ENCODE results near the gene CNTN4.

CNTN4 gene

DNA sequence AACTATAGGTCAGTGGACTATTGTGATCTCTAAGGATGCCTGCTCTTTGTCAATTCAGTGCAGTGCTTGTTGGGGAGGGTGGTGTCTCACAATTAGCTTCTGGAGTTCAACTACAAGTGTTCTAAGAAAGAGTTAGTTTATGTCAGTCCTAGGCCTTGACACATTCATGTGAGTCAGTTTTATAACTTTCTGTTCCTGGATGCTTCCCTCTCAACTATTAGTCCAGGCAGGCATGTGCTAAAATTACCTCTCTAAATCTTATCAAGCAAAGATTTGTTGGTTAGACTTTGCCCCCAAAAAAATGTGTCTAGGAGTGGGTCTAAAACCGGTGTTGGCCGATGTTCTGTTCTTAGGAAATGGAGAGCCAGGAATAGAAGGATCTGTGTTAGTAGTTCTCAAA, 633.2 kb downstream of the CNTN4 start:
- Histone ChIP-seq H3K4me1 (ENCODE audit: insufficient read depth, low read length, severe bottlenecking) (no peaks in the 10 kb centered on the region), H3K27ac (ENCODE audit: low read depth, low read length, poor library complexity, severe bottlenecking) (no peak overlapping the region), H2AFZ (ENCODE audit: low read length) (no peak overlapping the region), H3K9ac (ENCODE audit: low read length) (no peak overlapping the region), H3K9me2 (ENCODE audit: low read depth, low read length) (no peaks in the 10 kb centered on the region), H3K27me3 (ENCODE audit: insufficient read depth, low read length) (no peaks in the 10 kb centered on the region), H4K20me1 (ENCODE audit: insufficient read depth, low read length) (no peaks in the 10 kb centered on the region), H3F3A (ENCODE audit: insufficient read depth, low read length) (no peaks in the 10 kb centered on the region), H3K4me3 (ENCODE audit: low read depth, low read length, poor library complexity, severe bottlenecking) (no peak overlapping the region), H3K79me2 (ENCODE audit: insufficient read depth, low read length) (no peaks in the 10 kb centered on the region), H3K9me3 (ENCODE audit: low read length) (no peaks in the 10 kb centered on the region), H3K36me3 (ENCODE audit: insufficient read depth, low read length) (no peaks in the 10 kb centered on the region), H3K4me2 (ENCODE audit: low read length) (no peak overlapping the region)
- TF ChIP-seq, protein P1, sequence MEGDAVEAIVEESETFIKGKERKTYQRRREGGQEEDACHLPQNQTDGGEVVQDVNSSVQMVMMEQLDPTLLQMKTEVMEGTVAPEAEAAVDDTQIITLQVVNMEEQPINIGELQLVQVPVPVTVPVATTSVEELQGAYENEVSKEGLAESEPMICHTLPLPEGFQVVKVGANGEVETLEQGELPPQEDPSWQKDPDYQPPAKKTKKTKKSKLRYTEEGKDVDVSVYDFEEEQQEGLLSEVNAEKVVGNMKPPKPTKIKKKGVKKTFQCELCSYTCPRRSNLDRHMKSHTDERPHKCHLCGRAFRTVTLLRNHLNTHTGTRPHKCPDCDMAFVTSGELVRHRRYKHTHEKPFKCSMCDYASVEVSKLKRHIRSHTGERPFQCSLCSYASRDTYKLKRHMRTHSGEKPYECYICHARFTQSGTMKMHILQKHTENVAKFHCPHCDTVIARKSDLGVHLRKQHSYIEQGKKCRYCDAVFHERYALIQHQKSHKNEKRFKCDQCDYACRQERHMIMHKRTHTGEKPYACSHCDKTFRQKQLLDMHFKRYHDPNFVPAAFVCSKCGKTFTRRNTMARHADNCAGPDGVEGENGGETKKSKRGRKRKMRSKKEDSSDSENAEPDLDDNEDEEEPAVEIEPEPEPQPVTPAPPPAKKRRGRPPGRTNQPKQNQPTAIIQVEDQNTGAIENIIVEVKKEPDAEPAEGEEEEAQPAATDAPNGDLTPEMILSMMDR (IDR thresholded peaks at IDR 0.05; ENCODE audit: low read length), result no peak
- no peak for TF ChIP-seq EZH2 (IDR thresholded peaks at IDR 0.05; ENCODE audit: borderline replicate concordance, low read length)

DNA sequence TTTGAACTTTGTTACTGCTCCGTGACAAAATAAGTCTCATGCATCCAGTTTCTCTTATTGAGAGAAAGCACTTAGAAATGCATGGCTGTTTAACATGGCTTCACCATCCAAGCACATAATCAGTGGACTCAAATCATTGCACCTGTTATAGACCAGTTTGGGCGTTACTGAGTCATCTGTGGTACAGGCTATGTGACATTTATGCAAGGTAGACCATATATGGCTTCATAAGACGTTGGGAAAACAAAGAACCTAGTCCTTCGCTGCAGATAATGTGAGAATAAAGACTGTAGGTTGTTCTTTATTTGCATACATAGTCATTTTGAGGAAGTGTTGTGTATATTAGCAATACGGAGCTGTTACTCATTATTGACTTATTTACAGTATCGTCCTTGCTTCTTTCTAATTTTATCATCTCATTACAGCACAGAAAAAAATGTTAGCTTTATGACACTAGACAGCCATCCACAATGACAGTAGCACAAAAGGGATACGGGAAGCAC, 636.8 kb downstream of the CNTN4 start:
- Histone ChIP-seq H3K9ac (ENCODE audit: low read length) (no peak overlapping the region), H3K79me2 (ENCODE audit: insufficient read depth, low read length) (no peaks in the 10 kb centered on the region), H3K4me1 (ENCODE audit: insufficient read depth, low read length, severe bottlenecking) (no peaks in the 10 kb centered on the region), H2AFZ (ENCODE audit: low read length) (no peak overlapping the region), H3K9me2 (ENCODE audit: low read depth, low read length) (no peaks in the 10 kb centered on the region), H3F3A (ENCODE audit: insufficient read depth, low read length) (no peaks in the 10 kb centered on the region), H3K4me2 (ENCODE audit: low read length) (no peak overlapping the region), H3K36me3 (ENCODE audit: insufficient read depth, low read length) (no peaks in the 10 kb centered on the region), H3K27me3 (ENCODE audit: insufficient read depth, low read length) (no peaks in the 10 kb centered on the region), H3K4me3 (ENCODE audit: low read depth, low read length, poor library complexity, severe bottlenecking) (no peak overlapping the region), H3K27ac (ENCODE audit: low read depth, low read length, poor library complexity, severe bottlenecking) (no peak overlapping the region), H4K20me1 (ENCODE audit: insufficient read depth, low read length) (no peaks in the 10 kb centered on the region), H3K9me3 (ENCODE audit: low read length) (no peaks in the 10 kb centered on the region)
- TF ChIP-seq, protein P1 (IDR thresholded peaks at IDR 0.05; ENCODE audit: low read length), result no peak
- no peak for TF ChIP-seq EZH2 (IDR thresholded peaks at IDR 0.05; ENCODE audit: borderline replicate concordance, low read length)

DNA sequence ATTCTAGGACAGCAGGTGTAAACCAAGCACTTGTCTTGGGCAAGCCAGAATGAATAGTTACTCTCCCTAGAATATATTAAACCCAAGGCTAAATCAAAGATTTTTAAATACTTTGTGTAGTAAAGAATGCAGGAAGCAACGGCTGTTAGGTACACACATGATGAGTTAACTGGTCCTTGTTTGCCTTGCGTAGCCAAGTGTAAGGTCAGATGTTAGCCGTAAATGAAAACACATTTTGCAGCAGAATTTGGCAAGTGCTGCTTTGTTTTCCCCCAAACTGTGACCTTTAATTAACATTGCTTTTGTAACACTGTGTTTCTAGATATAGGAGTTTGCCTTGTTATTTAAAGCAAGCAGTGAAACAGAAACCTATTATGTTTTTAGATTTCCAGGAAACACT, 642.9 kb downstream of the CNTN4 start:
- H3K4me2 ChIP-seq (ENCODE audit: low read length), result no peak overlapping the region
- H3K27ac ChIP-seq (ENCODE audit: low read depth, low read length, poor library complexity, severe bottlenecking), result no peak overlapping the region
- TF ChIP-seq EZH2 (IDR thresholded peaks at IDR 0.05; ENCODE audit: borderline replicate concordance, low read length), result no peak
- TF ChIP-seq, protein P1 (IDR thresholded peaks at IDR 0.05; ENCODE audit: low read length), result no peak

More for the DNA sequence above, 642.9 kb downstream of the CNTN4 start:
- no peaks in the 10 kb centered on the region for H4K20me1 ChIP-seq (ENCODE audit: insufficient read depth, low read length)
- no peaks in the 10 kb centered on the region for H3K4me1 ChIP-seq (ENCODE audit: insufficient read depth, low read length, severe bottlenecking)
- H3K27me3 ChIP-seq (ENCODE audit: insufficient read depth, low read length), result no peaks in the 10 kb centered on the region
- H3K4me3 ChIP-seq (ENCODE audit: low read depth, low read length, poor library complexity, severe bottlenecking), result no peak overlapping the region
- no peaks in the 10 kb centered on the region for H3K9me2 ChIP-seq (ENCODE audit: low read depth, low read length)
- no peaks in the 10 kb centered on the region for H3F3A ChIP-seq (ENCODE audit: insufficient read depth, low read length)
- no peaks in the 10 kb centered on the region for H3K9me3 ChIP-seq (ENCODE audit: low read length)
- no peak overlapping the region for H3K9ac ChIP-seq (ENCODE audit: low read length)
- H3K36me3 ChIP-seq (ENCODE audit: insufficient read depth, low read length), result no peaks in the 10 kb centered on the region
- no peaks in the 10 kb centered on the region for H3K79me2 ChIP-seq (ENCODE audit: insufficient read depth, low read length)
- H2AFZ ChIP-seq (ENCODE audit: low read length), result no peak overlapping the region
